Measurements from ENCODE around the gene ENPEP.

GRCh38 chr4:110449947-110450346 lies 26.0 kb upstream of the ENPEP start:
- TF ChIP-seq CTCF (conservative IDR thresholded peaks at IDR 0.05) (no peak), ZFX (IDR thresholded peaks at IDR 0.05) (no peak)

All from C4-2B (cell line).